Measurements from ENCODE around the gene CCDC86. TPM values are rescaled to one million over a fixed set of nuclear protein-coding genes. Genes with fewer than 3 reads are reported as not detected.

The CCDC86 gene
- polyA plus RNA-seq, 6 donors from 2014 or later = 12.9 to 23.7 (median 14.7) TPM

- ATAC-seq (ENCODE audit: low read depth in 2 of 2) (no peak), DNase-seq (no peak)
- Mint-ChIP-seq H3K9me3 (no peaks in the 10 kb centered on the region), H3K27ac (no peak overlapping the region), H3K4me1 (peaks cover 4 to 10% (median 5%) of the 10 kb centered on the region in 3 donors), H3K36me3 (peaks cover 8 to 43% of the 10 kb centered on the region in 2 donors), H3K4me3 (no peak overlapping the region), H3K27me3 (peaks cover 0 to 7% (median 0%) of the 10 kb centered on the region in 3 donors)
Measured at GRCh38 chr11:60852117-60852981, 10.4 kb downstream of the CCDC86 start.

GRCh38 chr11:60852982-60853950, 11.4 kb downstream of the CCDC86 start:
- no peak for ATAC-seq (ENCODE audit: low read depth in 2 of 2)
- DNase-seq = no peak
- Mint-ChIP-seq H3K4me1 (peaks cover 6 to 10% (median 9%) of the 10 kb centered on the region in 3 donors), H3K4me3 (no peak overlapping the region), H3K9me3 (no peaks in the 10 kb centered on the region), H3K27ac (no peak overlapping the region), H3K27me3 (peaks cover 0 to 7% (median 0%) of the 10 kb centered on the region in 3 donors), H3K36me3 (peaks cover 8 to 43% of the 10 kb centered on the region in 2 donors)

- peak overlapping the region in 1 of 6 donors; percentile 9 for H3K27ac Mint-ChIP-seq
- peaks cover 8 to 36% of the 10 kb centered on the region in 2 donors for H3K36me3 Mint-ChIP-seq
- ATAC-seq (ENCODE audit: low read depth in 2 of 2) (no peak), DNase-seq (no peak)
- peaks cover 11 to 20% (median 17%) of the 10 kb centered on the region in 3 donors for H3K4me1 Mint-ChIP-seq
- no peak overlapping the region for H3K4me3 Mint-ChIP-seq
- peaks cover 0 to 7% (median 0%) of the 10 kb centered on the region in 3 donors for H3K27me3 Mint-ChIP-seq
- H3K9me3 Mint-ChIP-seq = peaks cover 0 to 2% (median 0%) of the 10 kb centered on the region in 7 donors
Measured at GRCh38 chr11:60854140-60854846, 12.4 kb downstream of the CCDC86 start.

- H3K27me3 Mint-ChIP-seq = peaks cover 0 to 7% (median 0%) of the 10 kb centered on the region in 3 donors
- DNase-seq = no peak
- peaks cover 13 to 20% (median 18%) of the 10 kb centered on the region in 3 donors for H3K4me1 Mint-ChIP-seq
- no peak overlapping the region for H3K4me3 Mint-ChIP-seq
- H3K9me3 Mint-ChIP-seq = peaks cover 0 to 2% (median 0%) of the 10 kb centered on the region in 7 donors
- ATAC-seq (ENCODE audit: low read depth in 2 of 2) = no peak
- peak overlapping the region in 2 of 6 donors; percentile 52 to 74 for H3K27ac Mint-ChIP-seq
- H3K36me3 Mint-ChIP-seq = peaks cover 8 to 29% of the 10 kb centered on the region in 2 donors
Measured at GRCh38 chr11:60854847-60855725, 13.2 kb downstream of the CCDC86 start.

- H3K27me3 Mint-ChIP-seq = peaks cover 0 to 7% (median 0%) of the 10 kb centered on the region in 3 donors
- H3K36me3 Mint-ChIP-seq = peaks cover 8 to 21% of the 10 kb centered on the region in 2 donors
- ATAC-seq (ENCODE audit: low read depth in 2 of 2) = no peak
- peaks cover 0 to 2% (median 0%) of the 10 kb centered on the region in 7 donors for H3K9me3 Mint-ChIP-seq
- H3K4me3 Mint-ChIP-seq = no peak within 1 kb of the TSS
- no peak for DNase-seq
- peak within 1 kb of the TSS in 3 of 6 donors; percentile 63 to 76 (median 74) for H3K27ac Mint-ChIP-seq
- H3K4me1 Mint-ChIP-seq = peaks cover 13 to 20% (median 14%) of the 10 kb centered on the region in 3 donors
Measured at GRCh38 chr11:60855726-60856633, 14.1 kb downstream of the CCDC86 start, which contains the start of gene PTGDR2. Gene PTGDR2, minus strand, starts transcription at chr11:60855950. Its CDS starts 2,228 bp downstream, at chr11:60853722.

GRCh38 chr11:60857378-60858232, 15.7 kb downstream of the CCDC86 start:
- Mint-ChIP-seq H3K9me3 (peaks cover 0 to 2% (median 0%) of the 10 kb centered on the region in 7 donors), H3K4me3 (no peak overlapping the region), H3K27me3 (peaks cover 0 to 7% (median 4%) of the 10 kb centered on the region in 3 donors), H3K4me1 (peaks cover 13 to 20% (median 14%) of the 10 kb centered on the region in 3 donors), H3K36me3 (peaks cover 0 to 7% of the 10 kb centered on the region in 2 donors), H3K27ac (peak overlapping the region in 1 of 6 donors; percentile 38)
- no peak for ATAC-seq (ENCODE audit: low read depth in 2 of 2)
- no peak for DNase-seq

- peaks cover 0 to 3% of the 10 kb centered on the region in 2 donors for H3K36me3 Mint-ChIP-seq
Measured at GRCh38 chr11:60858236-60858635, 16.3 kb downstream of the CCDC86 start.

GRCh38 chr11:60858731-60859464, 17.0 kb downstream of the CCDC86 start:
- Mint-ChIP-seq H3K27ac (peak overlapping the region in 1 of 6 donors; percentile 20), H3K4me1 (peaks cover 13 to 20% (median 14%) of the 10 kb centered on the region in 3 donors), H3K9me3 (peaks cover 0 to 2% (median 0%) of the 10 kb centered on the region in 7 donors), H3K4me3 (no peak overlapping the region), H3K27me3 (peaks cover 0 to 7% (median 5%) of the 10 kb centered on the region in 3 donors), H3K36me3 (no peaks in the 10 kb centered on the region)
- no peak for DNase-seq
- ATAC-seq (ENCODE audit: low read depth in 2 of 2) = no peak

More at GRCh38 chr11:60858236-60858635, 16.3 kb downstream of the CCDC86 start:
- no peak for ATAC-seq (ENCODE audit: low read depth in 2 of 2)
- Mint-ChIP-seq H3K4me3 (no peak overlapping the region), H3K9me3 (peaks cover 0 to 2% (median 0%) of the 10 kb centered on the region in 7 donors), H3K4me1 (peaks cover 13 to 20% (median 14%) of the 10 kb centered on the region in 3 donors), H3K27me3 (peaks cover 0 to 7% (median 5%) of the 10 kb centered on the region in 3 donors), H3K27ac (no peak overlapping the region)
- no peak for DNase-seq

- Mint-ChIP-seq H3K9me3 (peaks cover 0 to 2% (median 0%) of the 10 kb centered on the region in 7 donors), H3K36me3 (no peaks in the 10 kb centered on the region), H3K27me3 (peaks cover 0 to 7% (median 5%) of the 10 kb centered on the region in 3 donors), H3K4me3 (no peak overlapping the region), H3K4me1 (peaks cover 13 to 20% (median 14%) of the 10 kb centered on the region in 3 donors), H3K27ac (no peak overlapping the region)
- DNase-seq (no peak), ATAC-seq (ENCODE audit: low read depth in 2 of 2) (no peak)
Measured at GRCh38 chr11:60859616-60860250, 17.8 kb downstream of the CCDC86 start.
